ENCODE measurements around the gene PNPLA2.
A peak's percentile ranks its signal among the peaks of the same experiment; 100 is the strongest.

PNPLA2 gene

GRCh38 chr11:846496-847098 is 27.9 kb downstream of the PNPLA2 start:
- peak; percentile 53 for DNase-seq

- DNase-seq = no peak
Observed at GRCh38 chr11:847876-848275, 29.2 kb downstream of the PNPLA2 start.

DNA sequence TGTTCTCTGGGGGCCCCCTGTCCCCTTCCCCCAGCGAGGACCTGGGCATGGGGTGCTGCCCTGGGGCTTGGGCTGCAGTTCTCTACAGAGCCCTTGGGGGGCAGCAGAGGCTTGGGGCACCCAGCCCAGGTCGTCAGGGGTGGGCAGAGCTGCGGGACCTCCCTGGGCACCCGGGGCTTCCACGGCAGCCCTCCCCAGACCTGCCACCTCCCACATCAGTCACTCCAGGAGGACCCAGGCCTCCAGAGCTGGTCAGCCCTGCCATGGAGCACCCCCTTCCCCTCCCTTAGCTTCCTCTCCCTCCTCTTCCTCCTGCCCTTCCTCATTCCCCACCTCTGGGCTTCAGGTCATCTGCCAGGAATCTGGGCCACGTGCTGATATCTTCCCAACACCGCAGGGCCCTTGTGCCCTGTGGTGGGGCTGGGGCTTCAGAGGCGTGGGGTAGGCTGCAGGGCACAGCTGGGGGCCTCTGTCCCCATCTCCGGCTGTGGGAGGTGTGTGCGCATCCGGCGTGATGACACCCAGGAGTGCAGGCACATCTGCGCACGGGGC is 29.7 kb downstream of the PNPLA2 start:
- peak; percentile 30 for DNase-seq

DNA sequence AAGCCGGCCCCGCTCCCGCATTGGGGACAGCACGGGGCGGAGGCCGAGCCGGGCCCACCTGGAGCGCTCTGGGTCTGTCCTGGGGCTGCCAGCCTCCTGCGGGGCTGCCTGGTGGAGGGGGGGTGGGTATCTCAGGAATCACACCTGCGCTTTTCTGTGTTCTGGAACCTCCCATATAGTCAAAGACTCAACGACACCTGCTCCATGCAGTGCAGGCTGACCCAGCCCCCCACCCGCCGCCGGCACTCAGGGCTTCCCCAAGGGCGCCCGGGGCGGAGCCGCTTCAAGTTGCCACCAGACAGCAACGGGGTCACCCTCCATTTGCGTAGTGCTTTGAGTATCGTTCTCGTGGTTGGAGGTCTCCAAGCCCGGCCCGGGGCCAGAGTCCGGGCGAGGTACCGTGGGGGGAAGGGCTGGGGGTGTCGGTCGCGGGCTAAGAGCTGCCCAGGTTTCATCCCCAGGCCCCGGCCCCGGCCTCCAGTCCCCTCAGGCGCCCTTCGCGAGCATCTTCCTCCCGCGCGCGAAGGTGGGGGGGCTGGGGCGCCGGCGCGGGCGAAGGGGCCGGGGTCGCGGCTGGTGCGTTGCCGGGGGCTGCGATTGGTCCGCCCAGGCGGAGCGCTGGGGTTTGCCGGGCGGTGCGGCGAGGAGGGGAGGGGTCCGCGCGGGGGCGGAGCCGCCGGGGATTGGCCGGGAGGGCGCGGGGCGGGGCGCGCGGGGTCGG is 30.6 kb downstream of the PNPLA2 start:
- no peak for DNase-seq

GRCh38 chr11:849951-850774 is 31.4 kb downstream of the PNPLA2 start:
- no peak for DNase-seq

DNA sequence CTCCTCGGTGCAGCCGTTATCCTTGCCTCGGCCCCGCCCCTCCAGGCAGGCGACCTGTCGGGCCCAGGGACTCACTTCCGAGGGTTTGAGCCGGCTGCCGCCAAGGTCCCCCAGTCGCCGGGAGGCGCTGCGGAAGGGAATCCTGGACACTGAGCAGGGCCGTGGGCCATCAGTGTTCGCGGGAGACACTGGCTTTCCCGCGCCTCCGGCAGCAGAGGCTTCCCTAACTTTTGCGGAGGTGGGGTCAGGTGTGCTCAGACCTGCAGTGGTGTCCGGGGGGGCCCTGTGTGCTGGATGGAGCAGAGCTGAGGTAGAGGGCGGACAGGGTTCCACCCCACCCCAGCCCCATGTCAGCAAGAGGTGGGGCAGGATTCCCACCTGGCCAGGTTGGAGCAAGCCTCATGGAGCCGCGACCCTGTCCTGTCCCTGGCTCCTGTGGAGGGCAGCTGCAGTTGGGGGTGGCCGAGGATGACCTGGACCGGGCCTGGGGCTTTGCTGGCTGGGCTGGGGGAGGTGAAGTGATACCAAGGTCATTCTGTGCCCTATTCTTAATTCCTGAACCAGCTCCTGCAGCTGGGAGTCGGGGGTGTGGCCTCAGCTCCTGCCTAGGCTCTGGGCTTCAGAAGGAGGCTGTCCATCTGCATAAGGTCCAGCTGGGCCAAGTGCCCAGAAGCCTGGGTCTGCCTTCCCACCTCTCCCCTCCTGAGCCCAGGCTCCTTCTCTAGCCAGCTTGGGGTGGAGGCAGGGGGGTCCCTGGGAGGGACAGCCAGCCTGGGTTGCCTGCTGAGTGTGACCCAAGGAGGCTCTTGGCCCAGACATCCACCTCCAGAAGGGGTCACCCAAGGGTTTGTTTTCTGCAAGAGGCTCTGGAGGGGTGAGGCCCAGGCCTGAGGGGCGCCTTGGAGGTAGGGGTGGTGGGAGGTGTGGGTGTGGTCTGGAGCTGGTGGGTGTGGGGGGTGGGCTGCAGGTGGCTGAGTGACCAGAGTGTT is 32.4 kb downstream of the PNPLA2 start:
- no peak for DNase-seq

DNA sequence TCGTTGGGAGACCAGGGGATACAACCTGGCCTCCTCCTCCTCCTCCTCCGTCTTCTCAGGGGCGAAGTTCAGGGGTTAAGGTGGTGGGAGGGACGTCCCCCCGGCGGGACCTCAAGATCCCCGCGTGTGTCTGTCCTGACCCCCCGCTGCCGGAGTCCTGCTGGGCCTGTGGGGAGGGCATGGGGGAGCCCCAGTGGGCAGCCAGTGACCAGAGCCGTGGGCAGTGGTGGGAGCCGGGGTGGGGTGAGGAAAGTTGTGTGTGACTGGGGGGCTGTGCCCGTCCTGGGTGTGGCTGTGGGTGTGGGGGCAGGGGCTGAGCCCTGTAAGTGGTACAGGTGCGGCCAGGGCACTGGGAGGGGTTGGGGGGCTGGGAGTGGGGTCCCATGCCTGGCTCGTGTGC is 34.0 kb downstream of the PNPLA2 start:
- no peak for DNase-seq

DNA sequence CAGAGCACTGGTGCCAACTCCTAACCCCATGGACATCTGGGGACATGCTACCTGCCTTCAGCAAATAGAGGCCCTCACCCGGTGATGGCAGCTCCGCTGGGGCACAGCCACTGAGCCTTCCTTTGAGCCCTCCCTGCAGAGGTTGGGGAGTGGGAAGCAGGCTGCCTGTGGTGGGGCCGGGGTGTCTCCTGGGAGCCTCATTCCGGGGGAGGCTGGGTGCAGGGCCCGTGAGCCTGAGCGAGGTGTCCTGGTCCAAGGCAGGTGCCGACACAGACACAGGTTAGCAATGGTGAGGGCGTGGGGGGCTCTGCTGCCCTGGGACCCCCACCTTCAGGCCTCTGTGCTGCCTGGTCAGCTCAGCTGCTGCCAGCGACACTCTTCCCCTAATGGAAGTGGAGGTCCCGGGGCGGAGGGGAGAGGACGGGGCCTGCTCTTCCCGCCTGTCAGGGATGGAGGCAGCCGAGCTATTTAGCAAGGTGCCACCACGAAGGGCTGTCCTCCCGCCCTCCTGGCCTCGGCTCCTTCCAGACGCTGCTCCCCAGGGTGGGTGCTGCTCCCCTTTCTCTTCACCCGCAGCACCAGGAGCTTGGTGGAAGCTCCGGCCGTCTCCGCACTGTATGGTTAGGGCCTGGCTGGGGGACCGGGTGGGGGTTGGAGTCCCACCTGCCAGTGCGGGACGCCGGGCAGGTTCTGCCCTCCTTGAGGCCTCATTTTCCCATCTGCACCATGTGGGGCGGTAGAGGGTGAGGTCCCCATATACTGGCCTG is 35.2 kb downstream of the PNPLA2 start:
- DNase-seq = no peak

GRCh38 chr11:854601-855329 is 36.1 kb downstream of the PNPLA2 start:
- DNase-seq = no peak

- no peak for DNase-seq
Observed at GRCh38 chr11:855330-855674, 36.6 kb downstream of the PNPLA2 start.

- DNase-seq = no peak
Observed at GRCh38 chr11:855796-856195, 37.1 kb downstream of the PNPLA2 start.

GRCh38 chr11:856397-856796 is 37.7 kb downstream of the PNPLA2 start:
- DNase-seq = no peak

DNA sequence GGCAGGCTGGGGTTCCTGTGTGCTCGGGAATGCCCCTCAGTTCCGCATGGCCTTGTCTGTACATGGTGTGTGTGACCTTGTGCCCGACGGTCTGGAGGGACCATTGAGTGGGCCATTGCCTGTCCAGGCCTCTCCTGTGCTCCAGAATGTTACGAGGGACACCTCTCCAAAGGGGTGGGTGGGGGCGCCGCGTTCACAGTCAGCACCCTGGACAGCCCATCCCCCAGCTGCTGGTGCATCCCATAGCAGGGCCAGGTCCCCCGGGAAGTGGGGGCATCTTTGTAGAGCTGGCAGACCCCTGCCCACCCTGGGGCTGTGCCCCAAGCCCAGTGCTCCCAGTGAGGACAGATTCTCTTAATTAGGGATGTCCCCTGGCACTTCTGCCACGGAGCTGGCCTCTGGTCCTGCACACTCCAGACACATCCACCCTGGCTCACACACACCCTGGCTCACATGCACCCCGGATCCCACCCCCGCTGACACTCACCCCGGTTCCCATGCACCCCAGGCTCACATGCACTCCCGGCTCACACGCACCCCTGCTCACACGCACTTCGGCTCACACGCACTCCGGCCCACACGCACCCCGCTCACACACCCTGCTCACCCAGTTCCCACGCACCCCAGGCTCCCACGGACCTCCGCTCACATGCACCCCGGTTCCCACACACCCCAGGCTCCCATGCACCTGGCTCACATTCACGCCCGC is 39.5 kb downstream of the PNPLA2 start:
- DNase-seq = no peak

- DNase-seq = no peak
Observed at GRCh38 chr11:858762-859339, 40.1 kb downstream of the PNPLA2 start.

GRCh38 chr11:859394-860131 is 40.8 kb downstream of the PNPLA2 start:
- peak; percentile 82 for DNase-seq

- DNase-seq = no peak
Observed at GRCh38 chr11:860234-861104, 41.8 kb downstream of the PNPLA2 start.

DNA sequence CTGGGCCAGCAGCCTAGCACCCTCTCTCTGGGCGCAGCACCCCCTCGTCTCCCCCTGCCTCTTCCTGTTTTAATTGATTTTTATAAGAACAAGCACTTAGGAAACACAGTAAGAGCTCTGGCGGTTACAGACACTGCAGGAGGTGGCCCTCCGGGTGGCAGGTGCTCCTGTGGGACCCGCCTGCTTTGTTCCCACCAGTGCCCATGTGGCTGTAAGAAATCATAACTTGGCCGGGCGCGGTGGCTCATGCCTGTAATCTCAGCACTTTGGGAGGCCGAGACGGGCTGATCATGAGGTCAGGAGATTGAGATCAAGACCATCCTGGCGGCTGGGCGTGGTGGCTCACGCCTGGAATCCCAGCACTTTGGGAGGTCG is 42.4 kb downstream of the PNPLA2 start:
- no peak for DNase-seq

GRCh38 chr11:862081-862661 is 43.5 kb downstream of the PNPLA2 start:
- no peak for DNase-seq
